Activated T-helper 1 cell treated with anti-CD3 and anti-CD28 coated beads, Interleukin-12 subunit alpha, Interleukin-12 subunit beta, Interleukin-2, Interleukin-4 antibody, amounts not matched to agents 30 ng/mL and 10 ng/mL and 1 ng/mL, durations not matched to agents 14 hours and 24 hours and 36 hours (primary cell): ENCODE data around the gene FNDC3A. TPM values are rescaled to one million over a fixed set of nuclear protein-coding genes. Genes with fewer than 3 reads are reported as not detected.
"Not testable (repeated sequence)": the region's sequence is repeated elsewhere in the genome, so short reads cannot be mapped to it uniquely, and the experiment has no call there.

Source experiments
- DNase-seq: peaks from one replicate; pipeline ENCODE4 v3.0.0; 2021; ENCODE audit warnings: low spot score
- H3K27ac Mint-ChIP-seq: one replicate; pipeline ENCODE4 v1.8.0; 2021; ENCODE audit warnings: mild to moderate bottlenecking, mixed read lengths
- H3K27me3 Mint-ChIP-seq: one replicate; pipeline ENCODE4 v1.8.0; 2022; ENCODE audit warnings: mild to moderate bottlenecking, moderate library complexity, mixed read lengths; ENCODE audit not compliant: insufficient read depth
- H3K36me3 Mint-ChIP-seq: one replicate; pipeline ENCODE4 v1.8.0; 2021; ENCODE audit warnings: low read depth, mixed read lengths
- H3K4me1 Mint-ChIP-seq: one replicate; pipeline ENCODE4 v1.8.0; 2021; ENCODE audit warnings: low read depth, mixed read lengths
- H3K4me3 Mint-ChIP-seq: one replicate; pipeline ENCODE4 v1.8.0; 2021; ENCODE audit warnings: mild to moderate bottlenecking, moderate library complexity, mixed read lengths
- H3K9me3 Mint-ChIP-seq: one replicate; pipeline ENCODE4 v1.8.0; 2021; ENCODE audit warnings: mixed read lengths
- intact Hi-C: fragments of 100-400 bp; cut with micrococcal nuclease; formaldehyde crosslinking; loops from one replicate; pipeline ENCODE4 v1.15.1; 2024
- total RNA-seq: library from RNA; stranded (reverse); gene quantifications from 2 replicates; pipeline ENCODE4 v1.2.3, GENCODE V29; 2022

The FNDC3A gene
- total RNA-seq, 1 donor from 2014 or later, result 26.9 TPM

- no peak for DNase-seq
- peaks cover 34% of the 10 kb centered on the region for H3K4me1 Mint-ChIP-seq
- no peak overlapping the region for H3K4me3 Mint-ChIP-seq
- no peaks in the 10 kb centered on the region for H3K27me3 Mint-ChIP-seq
- intact Hi-C loops, result loop anchor here (5.0 kb wide), 5 partner anchors 169 to 1076 kb away; partner anchors contain the start of genes NUDT15 and PHF11
- no peaks in the 10 kb centered on the region for H3K9me3 Mint-ChIP-seq
- peak overlapping the region; percentile 28 for H3K27ac Mint-ChIP-seq
- H3K36me3 Mint-ChIP-seq, result peaks cover 18% of the 10 kb centered on the region
These were observed 138.0 kb downstream of the FNDC3A start for GRCh38 chr13:49113526-49114286.

DNA sequence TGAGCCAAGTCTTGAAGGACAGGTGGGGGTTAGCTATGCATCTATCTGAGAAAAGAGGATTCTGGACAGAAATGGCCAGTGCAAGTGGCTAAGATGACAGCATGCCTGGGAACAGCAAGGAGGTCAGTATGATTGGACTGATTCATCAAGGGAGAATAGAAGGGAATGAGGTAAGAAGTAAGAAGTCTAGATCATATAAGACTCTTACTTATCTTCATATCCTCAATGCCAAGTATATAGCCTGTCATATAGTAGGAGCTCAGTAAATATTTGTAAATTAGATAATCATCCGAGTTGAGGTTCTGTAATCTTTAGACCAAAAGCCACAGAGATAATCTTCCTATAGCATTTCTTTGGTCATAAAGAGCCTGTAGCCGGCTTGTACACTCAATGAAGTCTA is 141.2 kb downstream of the FNDC3A start:
- Mint-ChIP-seq H3K27me3 (no peaks in the 10 kb centered on the region), H3K9me3 (peaks cover 10% of the 10 kb centered on the region), H3K27ac (no peak overlapping the region), H3K4me1 (peaks cover 25% of the 10 kb centered on the region), H3K4me3 (no peak overlapping the region), H3K36me3 (peaks cover 45% of the 10 kb centered on the region)
- intact Hi-C loops, result no loop called here
- no peak for DNase-seq

DNA sequence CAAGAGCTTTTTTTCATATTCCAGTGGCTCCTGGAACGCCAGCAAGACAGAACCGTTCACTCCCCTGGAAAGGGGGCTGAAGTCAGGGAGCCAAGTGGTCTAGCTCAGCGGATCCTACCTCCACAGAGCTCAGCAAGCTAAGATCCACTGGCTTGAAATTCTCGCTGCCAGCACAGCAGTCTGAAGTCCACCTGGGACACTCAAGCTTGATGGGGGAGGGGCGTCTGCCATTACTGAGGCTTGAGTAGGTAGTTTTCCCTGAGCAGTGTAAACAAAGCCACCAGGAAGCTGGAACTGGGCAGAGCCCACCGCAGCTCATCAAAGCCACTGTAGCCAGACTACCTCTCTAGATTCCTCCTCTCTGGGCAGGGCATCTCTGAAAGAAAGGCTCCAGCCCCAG is 142.7 kb downstream of the FNDC3A start:
- H3K27me3 Mint-ChIP-seq, H3K4me3 Mint-ChIP-seq, intact Hi-C loops, DNase-seq, H3K27ac Mint-ChIP-seq: not testable (repeated sequence)
- Mint-ChIP-seq H3K9me3 (peaks cover 10% of the 10 kb centered on the region), H3K4me1 (peaks cover 13% of the 10 kb centered on the region), H3K36me3 (peaks cover 49% of the 10 kb centered on the region)

DNA sequence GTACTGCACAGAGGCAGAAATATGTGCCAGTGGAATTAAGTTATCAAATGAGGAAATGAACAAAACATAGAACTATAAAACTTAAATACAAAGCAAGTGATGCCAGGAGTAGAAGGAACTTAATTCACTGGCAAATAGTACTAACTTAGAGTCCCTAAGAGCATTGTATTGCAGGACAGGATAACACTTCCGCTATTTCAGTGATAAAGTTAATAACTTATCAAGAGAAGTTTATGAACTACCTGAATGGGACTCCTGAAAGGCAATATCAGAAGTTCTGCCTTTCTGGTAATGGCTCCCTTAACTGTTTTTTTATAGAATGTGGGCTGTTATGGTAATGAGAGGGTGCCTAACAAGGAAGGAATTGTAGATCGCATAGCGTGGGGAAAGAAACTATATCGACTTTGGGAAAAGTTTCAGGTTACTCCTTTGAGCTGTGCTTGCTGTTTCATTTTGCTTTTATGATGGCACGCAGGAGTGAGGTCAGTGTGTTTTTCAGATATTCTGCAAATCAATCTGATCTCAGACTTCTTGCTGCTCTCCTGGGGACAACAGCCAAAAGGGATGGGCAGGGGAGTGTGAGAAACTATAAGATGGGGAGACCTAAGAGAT is 149.1 kb downstream of the FNDC3A start:
- Mint-ChIP-seq H3K4me1 (peaks cover 10% of the 10 kb centered on the region), H3K27ac (peak overlapping the region; percentile 14), H3K4me3 (no peak overlapping the region), H3K27me3 (no peaks in the 10 kb centered on the region), H3K36me3 (peaks cover 29% of the 10 kb centered on the region), H3K9me3 (peaks cover 5% of the 10 kb centered on the region)
- intact Hi-C loops, result no loop called here
- DNase-seq, result no peak

DNA sequence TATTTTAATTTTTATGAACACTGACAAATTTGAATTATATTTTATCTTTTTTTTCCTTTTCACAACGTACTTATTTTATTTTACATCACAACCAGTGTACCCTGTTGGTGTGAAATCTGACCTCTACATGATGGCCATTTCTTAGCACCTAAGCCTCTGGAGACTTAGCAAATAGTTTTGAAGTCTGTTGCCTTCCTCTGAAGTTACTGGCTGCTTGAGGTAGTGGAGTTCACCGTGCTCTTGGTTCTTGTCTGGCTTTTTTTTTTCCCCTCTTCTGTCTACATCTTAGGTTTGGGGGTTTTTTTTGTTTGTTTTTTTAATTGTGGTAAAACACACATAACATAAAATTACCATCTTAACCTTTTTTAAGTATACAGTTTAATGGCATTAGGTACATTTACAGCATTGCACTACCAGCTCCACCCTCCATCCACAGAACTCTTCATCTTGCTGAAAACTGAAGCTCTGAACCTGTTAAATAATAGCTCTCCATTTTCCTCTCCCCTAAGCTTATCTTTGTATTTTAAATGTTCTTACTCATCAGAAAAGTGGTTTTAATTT is 150.3 kb downstream of the FNDC3A start:
- DNase-seq, result no peak
- intact Hi-C loops, result no loop called here
- H3K9me3 Mint-ChIP-seq, result peaks cover 2% of the 10 kb centered on the region
- no peak overlapping the region for H3K27ac Mint-ChIP-seq
- H3K4me1 Mint-ChIP-seq, result peaks cover 10% of the 10 kb centered on the region
- peaks cover 22% of the 10 kb centered on the region for H3K36me3 Mint-ChIP-seq
- no peaks in the 10 kb centered on the region for H3K27me3 Mint-ChIP-seq
- no peak overlapping the region for H3K4me3 Mint-ChIP-seq

DNA sequence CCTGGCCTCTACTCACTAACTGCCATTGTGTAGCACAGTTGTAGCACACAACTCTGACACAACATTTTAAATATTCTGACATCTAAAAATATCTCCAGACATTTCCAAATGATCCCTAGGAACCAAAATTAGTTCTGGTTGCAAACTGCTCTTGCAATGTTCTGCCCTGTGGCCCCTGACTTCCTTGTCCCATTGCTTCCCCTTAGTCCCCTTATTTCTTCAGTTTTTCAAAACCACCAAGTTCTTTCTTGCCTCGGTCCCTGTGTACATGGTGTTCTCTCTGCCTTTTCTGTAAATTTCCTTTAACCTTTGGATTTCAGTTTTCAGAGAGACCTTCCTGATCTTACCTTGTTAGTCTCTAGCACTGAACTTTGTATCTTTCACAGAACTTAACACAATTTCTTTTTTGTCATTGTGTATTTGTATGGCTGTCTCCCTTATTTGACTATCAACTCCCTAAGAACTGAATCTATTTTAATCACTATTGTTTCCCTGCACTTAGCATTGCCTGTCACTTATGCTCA is 156.8 kb downstream of the FNDC3A start:
- H3K36me3 Mint-ChIP-seq, result peaks cover 34% of the 10 kb centered on the region
- intact Hi-C loops, result no loop called here
- H3K27me3 Mint-ChIP-seq, result no peaks in the 10 kb centered on the region
- DNase-seq, result no peak
- no peaks in the 10 kb centered on the region for H3K4me1 Mint-ChIP-seq
- H3K9me3 Mint-ChIP-seq, result no peaks in the 10 kb centered on the region
- no peak overlapping the region for H3K4me3 Mint-ChIP-seq
- H3K27ac Mint-ChIP-seq, result no peak overlapping the region

- H3K27me3 Mint-ChIP-seq, result no peaks in the 10 kb centered on the region
- DNase-seq, result no peak
- H3K9me3 Mint-ChIP-seq, result no peaks in the 10 kb centered on the region
- intact Hi-C loops, result no loop called here
- H3K36me3 Mint-ChIP-seq, result peaks cover 42% of the 10 kb centered on the region
- H3K27ac Mint-ChIP-seq, result no peak overlapping the region
- no peak overlapping the region for H3K4me3 Mint-ChIP-seq
- no peaks in the 10 kb centered on the region for H3K4me1 Mint-ChIP-seq
These were observed 158.6 kb downstream of the FNDC3A start for GRCh38 chr13:49134305-49134704.

DNA sequence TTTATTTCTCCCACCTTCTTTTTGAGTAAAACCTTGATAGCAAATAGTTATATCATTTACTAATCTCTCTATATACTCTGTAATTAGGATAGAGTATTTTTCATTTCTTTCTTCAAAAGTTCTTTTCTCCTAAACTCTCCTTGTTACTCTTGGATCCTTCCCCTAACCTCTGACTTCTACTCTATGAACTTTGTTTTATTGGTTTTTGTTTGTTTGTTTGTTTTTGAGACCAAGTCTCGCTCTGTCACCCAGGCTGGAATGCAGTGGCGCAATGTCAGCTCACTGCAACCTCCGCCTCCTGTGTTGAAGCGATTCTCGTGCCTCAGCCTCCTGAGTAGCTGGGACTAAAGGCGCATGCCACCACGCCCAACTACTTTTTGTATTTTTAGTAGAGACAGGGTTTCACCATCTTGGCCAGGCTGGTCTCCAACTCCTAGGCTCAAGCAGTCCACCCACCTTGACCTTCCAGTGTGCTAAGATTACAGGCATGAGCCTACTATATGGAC is 161.5 kb downstream of the FNDC3A start:
- H3K27ac Mint-ChIP-seq, intact Hi-C loops: not testable (repeated sequence)

GRCh38 chr13:49140910-49141611 is 165.3 kb downstream of the FNDC3A start:
- H3K9me3 Mint-ChIP-seq, result no peaks in the 10 kb centered on the region
- H3K4me1 Mint-ChIP-seq, result peaks cover 27% of the 10 kb centered on the region
- H3K4me3 Mint-ChIP-seq, result no peak overlapping the region
- intact Hi-C loops, result loop anchor here (2.0 kb wide), 1 partner anchor 30 kb away; no protein-coding TSS in a partner anchor
- H3K36me3 Mint-ChIP-seq, result peaks cover 40% of the 10 kb centered on the region
- DNase-seq, result no peak
- peak overlapping the region; percentile 47 for H3K27ac Mint-ChIP-seq
- H3K27me3 Mint-ChIP-seq, result no peaks in the 10 kb centered on the region

More for the DNA sequence above, 161.5 kb downstream of the FNDC3A start:
- Mint-ChIP-seq H3K4me1 (peaks cover 19% of the 10 kb centered on the region), H3K36me3 (peaks cover 48% of the 10 kb centered on the region)
- not testable (repeated sequence) for H3K27me3 Mint-ChIP-seq, H3K4me3 Mint-ChIP-seq, DNase-seq, H3K9me3 Mint-ChIP-seq

DNA sequence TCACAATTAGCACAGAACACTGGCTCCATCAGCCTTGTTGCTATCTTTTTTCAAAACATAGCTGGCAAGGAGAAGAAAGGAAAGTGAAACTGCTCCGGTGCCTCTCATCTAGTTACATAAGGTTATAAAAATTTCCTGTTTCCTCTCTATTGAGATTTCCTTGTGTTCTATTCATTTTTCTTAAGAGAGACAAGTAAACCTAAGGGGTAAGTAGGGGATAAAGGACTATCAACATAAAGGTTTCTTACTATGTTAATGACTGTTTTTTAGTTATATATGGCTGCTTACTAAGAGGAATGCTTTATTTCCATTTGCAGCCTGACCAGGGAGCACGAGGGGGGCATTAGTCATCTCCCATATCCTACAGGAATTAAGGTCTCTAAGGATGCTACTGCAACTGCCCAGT is 171.2 kb downstream of the FNDC3A start:
- peak overlapping the region; percentile 66 for H3K27ac Mint-ChIP-seq
- H3K36me3 Mint-ChIP-seq, result peaks cover 58% of the 10 kb centered on the region
- H3K4me3 Mint-ChIP-seq, result peak overlapping the region; percentile 80
- no peak for DNase-seq
- H3K4me1 Mint-ChIP-seq, result peaks cover 29% of the 10 kb centered on the region
- H3K9me3 Mint-ChIP-seq, result peaks cover 41% of the 10 kb centered on the region
- intact Hi-C loops, result no loop called here
- H3K27me3 Mint-ChIP-seq, result no peaks in the 10 kb centered on the region

GRCh38 chr13:49148405-49148804 is 172.7 kb downstream of the FNDC3A start:
- H3K27ac Mint-ChIP-seq, result no peak overlapping the region
- DNase-seq, result no peak
- intact Hi-C loops, result no loop called here
- H3K4me1 Mint-ChIP-seq, result peaks cover 23% of the 10 kb centered on the region
- no peak overlapping the region for H3K4me3 Mint-ChIP-seq
- no peaks in the 10 kb centered on the region for H3K27me3 Mint-ChIP-seq
- peaks cover 44% of the 10 kb centered on the region for H3K9me3 Mint-ChIP-seq
- peaks cover 58% of the 10 kb centered on the region for H3K36me3 Mint-ChIP-seq

GRCh38 chr13:49157955-49158584 is 182.4 kb downstream of the FNDC3A start:
- intact Hi-C loops, H3K4me3 Mint-ChIP-seq, H3K27me3 Mint-ChIP-seq, H3K4me1 Mint-ChIP-seq, H3K9me3 Mint-ChIP-seq, DNase-seq, H3K27ac Mint-ChIP-seq: not testable (repeated sequence)
- H3K36me3 Mint-ChIP-seq, result peaks cover 36% of the 10 kb centered on the region
